HG02884 (cell line): Measurements from ENCODE around the gene KIDINS220.

Experiments
- ATAC-seq: cut with Tn5 transposase; IDR thresholded peaks from one replicate; pipeline ENCODE4 v1.9.1; 2021; ENCODE audit warnings: mild to moderate bottlenecking, moderate library complexity; ENCODE audit not compliant: unreplicated experiment

KIDINS220 gene

DNA sequence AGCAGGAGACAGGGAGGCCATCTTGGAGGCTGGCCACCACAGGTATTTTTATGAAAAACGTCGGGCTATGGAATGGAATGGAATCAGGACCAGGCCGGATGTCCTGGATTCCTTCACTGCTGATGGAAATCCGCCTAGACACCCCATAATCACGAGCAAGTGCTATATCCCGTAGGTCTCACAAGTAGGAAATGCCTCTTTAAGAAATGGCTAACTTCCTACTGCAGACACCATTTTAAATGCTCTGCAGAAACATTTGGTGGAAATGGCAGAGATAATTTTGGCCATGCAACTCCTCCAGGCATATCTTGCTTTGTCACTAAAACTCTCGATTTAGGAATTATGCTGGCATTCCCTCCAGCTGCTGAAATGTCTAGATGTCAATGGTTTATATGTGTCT, 137.6 kb downstream of the KIDINS220 start:
- no peak for ATAC-seq

DNA sequence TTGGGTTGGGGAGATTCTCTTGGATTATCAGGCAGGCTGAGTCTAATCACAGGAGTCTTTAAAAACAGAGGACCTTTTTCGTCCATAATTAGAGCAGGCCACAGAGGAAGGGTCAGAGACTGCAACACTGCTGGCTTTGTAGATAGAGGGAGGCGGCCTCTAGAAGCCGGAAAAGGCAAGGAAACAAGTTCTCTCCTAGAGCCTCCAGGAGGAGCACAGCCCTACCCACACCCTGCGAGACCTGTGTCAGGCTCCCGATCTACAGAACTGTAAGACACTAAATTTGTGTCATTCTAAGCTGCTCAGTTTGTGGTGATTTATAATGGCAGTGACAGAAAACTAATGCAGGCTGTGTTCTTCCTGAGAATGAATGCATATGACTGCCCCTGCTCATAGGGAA, 140.2 kb downstream of the KIDINS220 start:
- no peak for ATAC-seq

DNA sequence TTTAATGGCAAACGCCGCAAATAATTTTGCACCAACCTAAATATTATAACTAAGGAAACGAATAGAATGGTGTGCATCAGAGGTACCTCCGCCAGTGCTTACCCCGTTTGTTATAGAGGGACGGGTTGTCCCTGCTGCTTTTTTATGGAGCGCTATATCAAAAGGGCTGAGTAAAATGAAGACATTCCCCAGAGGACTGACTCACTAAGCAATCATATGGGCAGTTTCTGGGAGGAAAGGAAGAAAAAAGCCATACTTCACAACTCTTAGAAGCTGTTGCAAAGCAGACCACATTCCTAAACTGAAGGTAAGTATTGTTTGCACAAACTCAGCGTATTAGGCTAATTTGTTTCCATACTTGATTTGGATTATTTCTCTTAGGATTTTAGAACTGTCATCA, 142.7 kb downstream of the KIDINS220 start:
- no peak for ATAC-seq

DNA sequence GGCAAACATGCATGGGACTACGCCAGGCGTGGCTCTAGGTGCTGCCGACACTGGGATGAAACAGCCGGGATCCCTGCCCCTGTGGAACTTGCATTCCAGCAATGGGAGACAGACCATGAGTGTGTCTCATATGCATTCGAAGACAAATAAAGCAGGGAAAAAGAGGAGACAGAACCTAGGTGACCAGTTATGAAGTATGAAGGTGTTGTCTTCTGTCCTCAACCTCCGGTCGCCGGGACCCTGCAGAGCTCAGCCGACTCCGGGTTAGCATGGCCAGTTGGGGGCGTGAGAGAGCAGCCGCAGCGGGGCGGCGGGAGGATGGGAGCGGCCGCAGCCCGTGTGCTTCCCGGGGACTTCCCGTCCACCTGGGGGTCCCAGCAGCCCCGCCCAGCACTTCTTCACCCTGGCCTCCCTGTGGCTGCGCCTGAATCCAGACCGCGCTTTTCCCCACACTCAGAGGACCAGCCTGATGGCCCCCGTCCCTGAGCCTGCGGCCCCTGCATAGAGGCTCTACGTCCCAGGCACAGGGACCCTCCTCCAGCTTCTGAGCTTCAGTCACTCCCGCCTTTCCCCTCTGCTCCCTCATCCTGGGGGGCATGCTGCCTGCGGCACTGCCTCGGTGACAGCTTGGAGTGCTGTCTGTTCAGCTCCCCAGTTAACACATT, 144.1 kb downstream of the KIDINS220 start:
- no peak for ATAC-seq

DNA sequence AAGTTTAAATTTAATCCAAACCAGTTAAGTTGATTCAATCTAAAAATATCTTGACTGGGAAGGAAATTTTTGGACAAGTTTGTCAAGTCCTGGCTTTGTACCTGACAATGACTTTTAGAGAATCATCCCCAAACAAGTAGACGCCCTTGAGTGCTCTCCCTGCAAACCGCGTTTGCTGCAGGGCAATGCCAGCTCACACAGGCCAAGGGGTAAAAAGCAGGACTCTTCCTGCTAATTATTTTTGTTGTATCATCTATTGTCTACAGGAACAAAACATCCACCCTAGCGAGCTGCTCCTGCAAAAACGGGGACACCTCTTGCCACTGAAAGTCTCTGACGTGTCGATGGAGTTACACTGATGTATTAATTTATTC, 144.6 kb downstream of the KIDINS220 start:
- ATAC-seq, result no peak

DNA sequence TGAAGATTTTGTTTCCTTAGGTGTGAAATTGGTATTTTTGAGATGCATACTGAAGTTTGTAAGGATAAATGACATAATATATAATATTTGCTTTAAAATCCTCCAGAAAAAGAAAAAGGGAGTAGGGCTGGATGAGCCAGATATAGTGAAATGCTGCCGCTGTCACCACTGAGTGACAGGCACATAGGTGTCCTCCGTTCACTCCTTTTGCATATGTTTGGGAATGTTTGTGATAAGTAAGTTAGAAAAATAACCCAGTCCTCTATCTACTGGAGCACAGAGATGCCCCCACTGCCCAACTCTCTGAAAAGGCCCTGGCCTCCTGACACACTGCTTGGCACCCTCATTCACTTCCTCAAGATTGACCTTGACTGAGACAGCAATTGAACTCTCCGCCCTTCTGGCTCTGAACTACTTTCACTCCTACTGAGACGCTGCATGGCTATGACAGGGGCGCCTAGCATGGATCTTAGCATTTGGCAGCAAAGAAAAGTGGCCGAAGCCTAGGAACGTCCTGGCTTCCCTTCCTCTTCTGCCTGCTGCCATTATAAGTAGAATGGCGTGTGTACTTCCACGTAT, 145.5 kb downstream of the KIDINS220 start:
- ATAC-seq, result no peak

DNA sequence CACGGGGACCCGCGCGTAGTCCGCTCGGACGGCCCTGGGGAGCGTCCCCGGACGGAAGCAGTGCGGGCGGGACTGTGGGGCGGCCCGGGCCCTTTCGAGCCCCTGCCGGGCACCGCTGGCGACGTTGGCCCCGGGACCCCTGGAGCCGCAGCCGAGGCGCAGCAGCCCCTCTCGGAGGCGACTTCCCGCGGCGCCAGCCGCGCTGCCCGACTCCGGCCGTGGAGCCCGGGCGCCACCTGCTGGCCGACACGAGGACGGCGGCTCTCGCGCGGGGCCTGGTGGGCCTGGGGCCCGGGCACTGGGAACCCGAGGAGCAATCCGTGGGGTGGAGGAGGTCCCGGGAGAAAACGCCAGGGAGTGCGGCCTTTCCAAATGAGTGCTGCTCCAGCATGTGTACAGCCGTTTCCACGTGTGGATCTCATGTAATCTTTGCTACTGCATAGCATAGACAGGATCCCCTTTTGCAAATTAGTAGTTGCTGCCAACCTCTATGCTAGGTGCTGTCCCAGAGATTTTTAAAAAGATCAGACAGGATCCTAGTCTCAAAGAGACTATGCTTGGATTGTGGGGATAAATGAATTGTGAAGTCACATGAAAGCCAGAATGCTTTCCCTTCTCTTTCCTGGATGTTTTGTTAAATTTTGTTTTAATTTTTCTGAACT, 151.6 kb downstream of the KIDINS220 start:
- ATAC-seq, result no peak

DNA sequence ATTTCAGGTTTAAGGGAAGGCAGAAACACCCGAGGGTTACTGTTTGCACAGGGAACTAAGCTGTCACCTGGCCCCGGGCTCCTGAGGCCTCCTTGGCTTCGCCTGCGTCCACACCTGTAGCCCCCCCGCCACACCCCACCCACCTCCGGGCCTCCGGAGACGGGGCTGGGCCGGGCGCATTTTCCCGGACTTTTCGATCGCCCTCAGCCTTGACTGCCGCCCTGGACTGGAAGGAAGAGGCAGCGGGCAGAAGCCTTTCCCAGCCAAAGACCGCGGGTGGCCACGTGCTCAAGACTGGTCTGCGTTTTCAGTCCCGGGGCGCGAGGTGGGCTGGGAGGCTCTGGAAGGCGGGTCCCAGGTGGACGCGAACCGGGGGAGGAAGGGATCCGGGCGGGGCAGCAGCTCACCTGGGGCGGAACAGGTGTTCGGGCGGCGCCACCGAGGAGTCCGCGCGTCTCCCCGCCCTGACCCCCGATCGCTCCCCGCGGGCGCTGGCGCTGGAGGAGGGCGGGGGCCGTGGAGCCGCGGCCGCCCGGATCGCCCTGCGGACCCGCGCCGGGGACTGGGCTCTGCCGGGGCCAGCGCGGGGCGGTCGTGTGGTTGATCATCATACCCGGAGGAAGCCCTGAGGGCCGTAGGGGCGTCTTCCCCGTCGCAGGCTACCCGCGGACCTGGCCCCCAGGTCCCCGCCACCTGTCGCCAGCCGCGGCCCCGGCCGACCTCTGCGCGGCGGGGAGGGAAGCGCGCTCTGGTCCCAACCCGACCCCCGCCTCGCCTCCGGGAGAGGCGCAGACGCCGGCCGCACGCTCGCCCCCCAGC, 152.3 kb downstream of the KIDINS220 start:
- ATAC-seq, result no peak

DNA sequence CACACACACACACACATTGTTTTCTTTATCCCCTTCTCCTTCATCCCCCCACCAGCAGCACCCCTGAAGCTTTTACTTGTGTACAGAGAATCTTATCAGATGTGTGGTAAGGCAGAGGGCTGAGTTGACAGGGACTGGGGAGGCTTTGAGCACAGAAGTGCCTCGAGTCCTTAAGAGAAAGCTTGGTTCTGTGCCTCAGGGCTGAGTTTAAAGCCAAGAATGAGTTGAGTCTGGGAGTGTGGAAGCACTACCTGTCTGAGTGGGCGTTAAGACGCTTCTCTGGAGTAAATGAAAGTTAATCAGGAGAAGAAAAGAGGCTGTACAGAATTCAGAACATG, 152.9 kb downstream of the KIDINS220 start:
- no peak for ATAC-seq

DNA sequence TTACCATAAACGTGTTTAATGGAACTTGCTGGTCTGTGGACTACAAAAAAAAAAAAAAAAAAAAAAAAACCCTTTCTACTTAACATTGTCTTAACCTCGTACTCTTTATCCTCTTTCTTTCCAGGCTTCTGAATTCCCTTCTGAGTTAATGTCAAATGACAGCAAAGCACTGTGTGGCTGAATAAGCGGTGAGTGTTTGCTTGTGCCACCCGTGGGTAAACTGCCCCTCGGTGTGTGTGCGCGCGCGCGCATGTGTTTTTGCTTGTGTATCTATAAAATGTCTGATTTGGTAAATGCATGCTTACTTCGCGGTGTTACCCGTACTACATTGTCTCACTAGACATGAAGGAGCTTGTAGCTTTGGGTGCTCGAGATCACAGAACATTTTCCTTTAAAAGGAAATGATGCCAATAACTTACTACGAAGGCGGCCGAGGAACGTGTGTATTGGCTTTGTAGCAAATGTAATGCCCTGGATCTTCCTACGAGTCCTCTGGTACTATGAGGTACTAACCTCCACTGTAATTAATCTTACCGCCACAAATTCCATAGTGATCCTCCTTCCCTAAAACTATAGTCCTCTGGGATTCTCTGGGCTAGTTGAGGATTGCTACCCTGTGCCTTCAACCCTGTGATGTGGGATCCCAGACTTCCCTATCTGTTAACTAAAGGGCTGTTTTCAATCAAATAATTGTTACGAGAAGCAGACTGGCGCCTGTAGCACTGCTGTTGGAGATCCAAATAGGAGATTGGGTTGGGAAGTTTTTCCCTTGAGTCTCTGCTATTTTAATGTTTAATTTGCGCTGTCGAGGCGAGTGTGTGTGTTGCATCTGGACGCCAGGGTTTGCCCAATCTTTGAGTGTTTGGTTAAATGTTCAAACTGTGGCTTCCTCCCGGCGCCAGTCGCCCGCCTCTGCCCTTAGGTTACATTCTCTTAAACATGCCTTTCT, 154.4 kb downstream of the KIDINS220 start:
- ATAC-seq, result no peak

DNA sequence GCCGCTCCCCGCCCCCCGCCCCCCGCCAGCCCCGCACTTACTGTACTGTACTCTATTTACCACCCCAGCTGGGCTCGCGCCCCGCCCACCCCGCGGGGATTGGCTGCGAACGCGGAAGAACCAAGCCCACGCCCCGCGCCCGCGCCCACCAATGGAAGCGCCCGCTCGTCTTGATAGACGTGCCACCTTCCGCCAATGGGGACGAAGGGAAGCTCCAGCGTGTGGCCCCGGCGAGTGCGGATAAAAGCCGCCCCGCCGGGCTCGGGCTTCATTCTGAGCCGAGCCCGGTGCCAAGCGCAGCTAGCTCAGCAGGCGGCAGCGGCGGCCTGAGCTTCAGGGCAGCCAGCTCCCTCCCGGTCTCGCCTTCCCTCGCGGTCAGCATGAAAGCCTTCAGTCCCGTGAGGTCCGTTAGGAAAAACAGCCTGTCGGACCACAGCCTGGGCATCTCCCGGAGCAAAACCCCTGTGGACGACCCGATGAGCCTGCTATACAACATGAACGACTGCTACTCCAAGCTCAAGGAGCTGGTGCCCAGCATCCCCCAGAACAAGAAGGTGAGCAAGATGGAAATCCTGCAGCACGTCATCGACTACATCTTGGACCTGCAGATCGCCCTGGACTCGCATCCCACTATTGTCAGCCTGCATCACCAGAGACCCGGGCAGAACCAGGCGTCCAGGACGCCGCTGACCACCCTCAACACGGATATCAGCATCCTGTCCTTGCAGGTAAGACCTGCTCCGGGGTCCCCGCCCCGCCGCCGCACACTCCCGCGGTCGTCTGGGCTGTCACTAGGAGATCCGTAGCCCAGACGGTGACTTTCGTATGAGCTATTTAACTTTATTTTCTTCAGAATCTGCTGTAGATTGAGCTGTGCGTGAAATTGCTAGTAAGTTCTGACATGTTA, 155.4 kb downstream of the KIDINS220 start, which contains the start of gene ID2:
Gene ID2 (plus strand): TSS at position 271 of the 907 bp plus-strand sequence. CDS start 110 bp downstream, at position 381.
- ATAC-seq, result peak; percentile 57

DNA sequence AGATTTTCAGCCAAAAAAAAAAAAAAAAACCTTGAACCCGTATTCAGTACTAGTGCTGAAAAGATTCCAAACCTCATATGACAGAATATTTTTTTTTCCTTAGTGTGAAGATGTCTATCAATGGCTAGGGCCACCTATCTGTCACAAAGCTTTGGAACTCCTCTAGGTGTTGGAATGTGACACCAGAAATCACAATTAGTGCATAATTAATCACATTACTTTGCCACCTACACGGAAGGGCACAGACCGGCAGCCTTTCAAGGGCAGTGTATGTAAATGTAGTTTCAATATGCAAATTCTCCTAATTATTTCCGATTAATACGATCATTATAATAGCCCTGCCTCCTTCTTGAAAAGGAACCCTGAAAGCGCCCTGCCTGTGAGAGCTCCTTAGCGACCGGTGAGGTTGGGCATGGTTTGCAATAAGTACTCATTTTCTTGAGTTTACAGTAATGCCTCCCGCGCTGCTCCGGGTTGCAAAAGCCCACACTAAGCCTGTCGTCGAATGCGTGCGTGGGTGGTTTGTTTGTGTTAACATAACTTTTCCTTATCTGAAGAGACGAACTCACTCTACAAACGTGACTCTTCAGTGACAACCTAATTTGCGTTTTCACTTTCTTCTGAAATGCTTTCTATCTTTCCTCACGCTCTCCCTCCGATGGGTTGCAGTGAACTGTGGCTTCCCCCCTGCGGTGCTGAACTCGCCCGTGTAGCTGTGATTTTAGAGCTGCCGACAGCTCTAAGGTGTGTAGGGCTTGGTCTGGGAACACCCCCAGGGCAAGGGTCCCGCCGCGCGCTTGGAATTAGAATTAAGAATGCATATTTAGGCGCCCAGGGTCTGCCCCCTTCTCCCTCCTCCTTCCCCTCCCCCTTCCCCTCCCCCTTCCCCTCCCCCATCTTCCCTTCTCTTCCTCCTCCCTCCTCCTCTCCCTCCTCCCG, 156.3 kb downstream of the KIDINS220 start:
- ATAC-seq, result no peak

DNA sequence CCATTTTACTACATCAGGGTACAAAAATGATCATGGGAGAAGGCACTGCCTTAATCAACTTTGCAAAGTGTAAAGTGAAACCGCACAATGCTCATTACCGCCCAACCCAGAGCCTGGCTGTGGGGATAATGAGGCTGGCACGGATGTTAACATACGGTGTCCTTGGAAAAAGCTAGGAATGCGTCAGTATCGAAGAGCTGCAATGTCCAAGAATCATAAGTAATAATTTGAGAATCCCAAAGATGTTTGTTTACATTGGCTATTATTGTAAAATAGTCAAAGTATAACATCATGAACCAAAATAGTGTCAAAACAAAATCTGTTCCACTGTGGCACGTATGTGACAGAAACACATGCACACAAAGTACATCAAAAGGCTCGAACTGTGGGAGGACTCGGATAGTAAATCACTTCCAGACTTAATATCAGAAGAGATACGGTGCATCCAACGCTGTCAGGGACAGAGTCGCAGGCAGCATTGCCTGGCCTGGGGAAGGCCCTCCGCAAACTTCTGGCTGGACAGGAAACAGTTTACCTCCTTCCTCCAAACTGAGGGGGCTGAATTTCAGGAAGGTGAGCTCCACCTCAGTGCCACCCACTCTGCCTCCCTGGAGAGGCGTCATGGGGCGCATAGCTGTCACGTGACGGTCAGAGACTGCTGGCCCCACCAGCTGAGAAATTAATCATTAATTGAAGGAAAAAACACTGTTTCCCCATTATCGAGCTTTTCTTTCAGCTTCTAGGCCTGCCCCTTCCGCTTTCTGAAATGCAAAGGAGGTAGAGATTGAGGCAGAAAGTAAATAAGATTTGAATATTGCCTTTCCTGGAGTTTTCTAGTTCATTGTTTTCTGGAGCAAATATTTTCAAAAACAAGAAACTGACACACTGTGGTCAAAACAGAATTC, 157.3 kb downstream of the KIDINS220 start:
- no peak for ATAC-seq

DNA sequence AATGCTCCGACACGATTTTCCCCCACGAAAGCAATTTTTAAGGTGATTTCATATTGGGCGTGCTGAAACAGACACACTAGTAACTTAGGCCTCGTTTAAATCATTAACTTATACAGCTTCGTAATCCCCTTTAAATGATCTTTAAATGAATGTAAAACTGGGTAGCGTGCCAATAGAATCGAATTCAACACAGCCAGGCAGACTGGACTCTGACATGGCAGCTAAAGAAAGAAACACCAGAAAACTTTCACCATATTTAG, 157.9 kb downstream of the KIDINS220 start:
- ATAC-seq, result no peak
